ENCODE data around the gene SNX13. TPM values are rescaled to one million over a fixed set of nuclear protein-coding genes. Genes with fewer than 3 reads are reported as not detected.

Gene SNX13
- 10 to 100 TPM; 37.3 to 60.3 (median 48.8) TPM for total RNA-seq

- H3K27me3 ChIP-seq: no peaks in the 10 kb centered on the region
Observed at GRCh38 chr7:17940302-17940883, at the start of gene SNX13. SNX13 (minus strand) TSS chr7:17940494; CDS start chr7:17940295, 199 bp downstream.

DNA sequence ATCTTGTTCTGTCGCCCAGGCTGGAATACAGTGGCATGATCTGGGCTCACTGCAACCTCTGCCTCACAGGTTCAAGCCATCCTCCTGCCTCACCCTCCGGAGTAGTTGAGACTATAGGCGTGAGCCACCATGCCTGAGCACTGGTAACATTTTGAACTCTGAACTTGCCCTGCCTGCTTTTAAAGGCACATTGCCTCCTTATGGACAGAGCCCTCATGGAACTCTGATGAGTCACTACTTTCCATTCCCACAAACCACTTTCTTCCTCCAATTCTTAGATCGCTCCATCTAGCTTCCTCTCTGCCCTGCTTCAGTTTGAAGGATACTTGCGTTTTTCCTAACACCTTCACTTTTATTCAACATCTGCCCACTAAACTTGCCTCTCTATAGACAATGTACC, 49.3 kb upstream of the SNX13 start:
- H3K27ac ChIP-seq: no peak overlapping the region
- peak in 1 of 3 donors; percentile 67 for DNase-seq

More at GRCh38 chr7:17940302-17940883, at the start of gene SNX13:
- H3K4me3 ChIP-seq: peak within 1 kb of the TSS; percentile 72 to 91 (median 80)
- peaks cover 0 to 18% (median 0%) of the 10 kb centered on the region in 4 donors for H3K4me1 ChIP-seq
- TF ChIP-seq, protein P1, sequence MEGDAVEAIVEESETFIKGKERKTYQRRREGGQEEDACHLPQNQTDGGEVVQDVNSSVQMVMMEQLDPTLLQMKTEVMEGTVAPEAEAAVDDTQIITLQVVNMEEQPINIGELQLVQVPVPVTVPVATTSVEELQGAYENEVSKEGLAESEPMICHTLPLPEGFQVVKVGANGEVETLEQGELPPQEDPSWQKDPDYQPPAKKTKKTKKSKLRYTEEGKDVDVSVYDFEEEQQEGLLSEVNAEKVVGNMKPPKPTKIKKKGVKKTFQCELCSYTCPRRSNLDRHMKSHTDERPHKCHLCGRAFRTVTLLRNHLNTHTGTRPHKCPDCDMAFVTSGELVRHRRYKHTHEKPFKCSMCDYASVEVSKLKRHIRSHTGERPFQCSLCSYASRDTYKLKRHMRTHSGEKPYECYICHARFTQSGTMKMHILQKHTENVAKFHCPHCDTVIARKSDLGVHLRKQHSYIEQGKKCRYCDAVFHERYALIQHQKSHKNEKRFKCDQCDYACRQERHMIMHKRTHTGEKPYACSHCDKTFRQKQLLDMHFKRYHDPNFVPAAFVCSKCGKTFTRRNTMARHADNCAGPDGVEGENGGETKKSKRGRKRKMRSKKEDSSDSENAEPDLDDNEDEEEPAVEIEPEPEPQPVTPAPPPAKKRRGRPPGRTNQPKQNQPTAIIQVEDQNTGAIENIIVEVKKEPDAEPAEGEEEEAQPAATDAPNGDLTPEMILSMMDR (IDR thresholded peaks at IDR 0.05): peak in 4 of 6 experiments; percentile 18 to 49 (median 30)
- TF ChIP-seq POLR2A (IDR thresholded peaks at IDR 0.05): peak in 1 of 2 donors; percentile 69
- H3K27ac ChIP-seq: peak within 1 kb of the TSS; percentile 88 to 97 (median 93)
- DNase-seq: peak; percentile 93 to 97 (median 93)
- no peaks in the 10 kb centered on the region for H3K36me3 ChIP-seq
- H3K9me3 ChIP-seq: no peaks in the 10 kb centered on the region

GRCh38 chr7:17988858-17989257, 48.6 kb upstream of the SNX13 start:
- no peak for TF ChIP-seq POLR2A (IDR thresholded peaks at IDR 0.05)
- TF ChIP-seq, protein P1 (IDR thresholded peaks at IDR 0.05): no peak
- H3K4me1 ChIP-seq: peaks cover 0 to 15% (median 0%) of the 10 kb centered on the region in 4 donors
- H3K27ac ChIP-seq: no peak overlapping the region
- no peaks in the 10 kb centered on the region for H3K36me3 ChIP-seq
- no peak for DNase-seq
- H3K27me3 ChIP-seq: no peaks in the 10 kb centered on the region
- H3K4me3 ChIP-seq: no peak overlapping the region
- no peaks in the 10 kb centered on the region for H3K9me3 ChIP-seq

More for the DNA sequence above, 49.3 kb upstream of the SNX13 start:
- no peaks in the 10 kb centered on the region for H3K27me3 ChIP-seq
- peaks cover 0 to 11% (median 0%) of the 10 kb centered on the region in 4 donors for H3K4me1 ChIP-seq
- no peaks in the 10 kb centered on the region for H3K36me3 ChIP-seq
- TF ChIP-seq, protein P1 (IDR thresholded peaks at IDR 0.05): peak in 2 of 6 experiments; percentile 8 to 28
- no peak for TF ChIP-seq POLR2A (IDR thresholded peaks at IDR 0.05)
- no peaks in the 10 kb centered on the region for H3K9me3 ChIP-seq
- H3K4me3 ChIP-seq: no peak overlapping the region

- Histone ChIP-seq H3K4me1 (peaks cover 0 to 15% (median 0%) of the 10 kb centered on the region in 4 donors), H3K27ac (no peak overlapping the region), H3K36me3 (no peaks in the 10 kb centered on the region), H3K9me3 (no peaks in the 10 kb centered on the region), H3K27me3 (no peaks in the 10 kb centered on the region), H3K4me3 (no peak overlapping the region)
- no peak for TF ChIP-seq POLR2A (IDR thresholded peaks at IDR 0.05)
- TF ChIP-seq, protein P1 (IDR thresholded peaks at IDR 0.05): no peak
- no peak for DNase-seq
Observed at GRCh38 chr7:17988141-17988540, 47.8 kb upstream of the SNX13 start.

GRCh38 chr7:17986851-17987250, 46.6 kb upstream of the SNX13 start:
- Histone ChIP-seq H3K27ac (no peak overlapping the region), H3K9me3 (no peaks in the 10 kb centered on the region), H3K27me3 (no peaks in the 10 kb centered on the region), H3K4me1 (peaks cover 0 to 15% (median 0%) of the 10 kb centered on the region in 4 donors), H3K4me3 (no peak overlapping the region), H3K36me3 (no peaks in the 10 kb centered on the region)
- TF ChIP-seq, protein P1 (IDR thresholded peaks at IDR 0.05): peak in 1 of 6 experiments; percentile 15
- TF ChIP-seq POLR2A (IDR thresholded peaks at IDR 0.05): no peak
- no peak for DNase-seq
